Endothelial cell of umbilical vein (primary cell): ENCODE results near the gene S1PR4. TPM values are rescaled to one million over a fixed set of nuclear protein-coding genes. Genes with fewer than 3 reads are reported as not detected.

Source experiments
- BruUV-seq: library from RNA; stranded (reverse); fragments of 400-500 nt; replicated peaks from 2 replicates; lab custom pipeline; 2021; lab: Mats Ljungman, UMichigan
- CTCF ChIA-PET: fragments of 300-600, 350-600 bp; sonication (Branson Sonifier 250); formaldehyde crosslinking; loops from one replicate; lab custom pipeline; 2021; ENCODE audit warnings: antibody characterized with exemption, inconsistent platforms; lab: Charles Lee
- POLR2A ChIA-PET: fragments of 300-600, 350-600 bp; sonication (Branson Sonifier 250); formaldehyde crosslinking; loops from one replicate; lab custom pipeline; 2021; ENCODE audit warnings: antibody characterized with exemption, inconsistent platforms; lab: Charles Lee
- DNase-seq: peaks from one replicate; pipeline ENCODE4 v3.0.0-alpha.2; 2011; ENCODE audit warnings: low read depth, low spot score
- FAIRE-seq: peaks from 2 replicates; lab custom pipeline; 2011; peaks lifted over from hg19 to GRCh38; lab: Jason Lieb, UNC
- H2AFZ ChIP-seq: 2 replicates; pipeline ENCODE4 v1.6.0; 2012; ENCODE audit warnings: low read depth, low read length, control low read depth, inconsistent platforms
- H3K27ac ChIP-seq: 2 replicates; pipeline ENCODE4 v1.5.1; 2011; ENCODE audit warnings: low read depth, mild to moderate bottlenecking, control low read depth, low read length, moderate library complexity; ENCODE audit not compliant: insufficient read depth
- H3K27me3 ChIP-seq, 2 experiments: 2 replicates each; pipeline versions ENCODE4 v1.6.0 to v1.6.1; 2011; ENCODE audit warnings: low read length in 2 of 2, mixed read lengths in 1 of 2; ENCODE audit not compliant: control insufficient read depth in 2 of 2, insufficient read depth in 2 of 2
- H3K36me3 ChIP-seq, 2 experiments: 2 replicates in 1 of 2; 3 replicates in 1 of 2; pipeline ENCODE4 v1.5.1; 2011; ENCODE audit warnings: low read length in 2 of 2, mild to moderate bottlenecking in 1 of 2, moderate library complexity in 1 of 2; ENCODE audit not compliant: control insufficient read depth in 2 of 2, insufficient read depth in 2 of 2; ENCODE audit errors: extremely low read depth in 1 of 2
- H3K4me1 ChIP-seq: 3 replicates; pipeline ENCODE4 v1.5.1; 2011; ENCODE audit warnings: mild to moderate bottlenecking, low read length; ENCODE audit not compliant: control insufficient read depth, insufficient read depth; ENCODE audit errors: extremely low read depth
- H3K4me2 ChIP-seq: 2 replicates; pipeline ENCODE4 v1.6.1; 2011; ENCODE audit warnings: low read length, control low read depth, mixed read lengths; ENCODE audit not compliant: insufficient read depth
- H3K4me3 ChIP-seq, 3 experiments: fragments of 200-600 bp in 1 of 3; sonication (generic), shearing (Covaris generic) in 1 of 3; replicated peaks in 1 of 3; 2 replicates each; pipeline ENCODE4 v1.5.1; 2011 to 2016; ENCODE audit warnings: control low read depth in 3 of 3, low read length in 3 of 3, mild to moderate bottlenecking in 2 of 3, inconsistent platforms in 1 of 3, low read depth in 1 of 3, moderate library complexity in 1 of 3; ENCODE audit not compliant: insufficient read depth in 1 of 3
- H3K79me2 ChIP-seq: 2 replicates; pipeline ENCODE4 v1.6.0; 2012; ENCODE audit warnings: low read length, inconsistent platforms; ENCODE audit not compliant: control insufficient read depth, insufficient read depth
- H3K9ac ChIP-seq: replicated peaks from 2 replicates; pipeline ENCODE3; 2011; ENCODE audit warnings: low read length, control low read depth; ENCODE audit not compliant: insufficient read depth; ENCODE audit errors: extremely low read depth
- H3K9me1 ChIP-seq: replicated peaks from 3 replicates; pipeline ENCODE4 v1.6.0; 2011; ENCODE audit warnings: mild to moderate bottlenecking, low read length; ENCODE audit not compliant: control insufficient read depth, insufficient read depth; ENCODE audit errors: extremely low read depth
- H3K9me3 ChIP-seq: replicated peaks from 2 replicates; pipeline ENCODE4 v1.5.1; 2012; ENCODE audit warnings: low read length, inconsistent platforms; ENCODE audit not compliant: control insufficient read depth, insufficient read depth
- H4K20me1 ChIP-seq: replicated peaks from 2 replicates; pipeline ENCODE3; 2011; ENCODE audit warnings: mild to moderate bottlenecking, low read length; ENCODE audit not compliant: control insufficient read depth, insufficient read depth; ENCODE audit errors: extremely low read depth
- CTCF ChIP-seq, 2 donors: IDR thresholded peaks; 1 replicate in 1 of 2; 2 replicates in 1 of 2; pipeline ENCODE4 v1.5.1; 2011; ENCODE audit warnings: low read length in 2 of 2, mild to moderate bottlenecking in 2 of 2, moderate library complexity in 2 of 2, control low read depth in 1 of 2, inconsistent platforms in 1 of 2, low read depth in 1 of 2; ENCODE audit not compliant: insufficient read depth in 1 of 2; ENCODE audit errors: extremely low read depth in 1 of 2
- EZH2 ChIP-seq: IDR thresholded peaks from 2 replicates; pipeline ENCODE4 v1.6.1; 2012; ENCODE audit warnings: borderline replicate concordance, low read depth, mild to moderate bottlenecking, moderate library complexity, low read length, inconsistent platforms; ENCODE audit not compliant: severe bottlenecking
- FOS ChIP-seq: IDR thresholded peaks from 2 replicates; pipeline ENCODE4 v1.6.1; 2011; ENCODE audit warnings: mild to moderate bottlenecking, low read length, moderate library complexity, borderline replicate concordance; ENCODE audit not compliant: insufficient read depth
- GATA2 ChIP-seq: IDR thresholded peaks from 2 replicates; pipeline ENCODE4 v1.7.0; 2011; ENCODE audit warnings: low read depth, mild to moderate bottlenecking, moderate library complexity, mixed read lengths, low read length; ENCODE audit not compliant: insufficient read length, insufficient read depth
- MYC ChIP-seq: IDR thresholded peaks from one replicate; pipeline ENCODE4 v1.6.1; 2011; ENCODE audit warnings: mild to moderate bottlenecking, low read depth, low read length
- POLR2AphosphoS5 ChIP-seq: IDR thresholded peaks from 2 replicates; pipeline ENCODE4 v1.6.1; 2012; ENCODE audit warnings: low read depth, mild to moderate bottlenecking, control low read depth, low read length, moderate library complexity; ENCODE audit not compliant: insufficient read depth
- dilution Hi-C: fragments of 300-500 bp; cut with MboI; formaldehyde crosslinking; loops from one replicate; pipeline ENCODE4 v1.15.0; 2019; ENCODE audit warnings: low sequenced_read_pairs; ENCODE audit not compliant: extremely low pct_ligation_motif_present
- intact Hi-C: fragments of 100-400 bp; cut with micrococcal nuclease; formaldehyde crosslinking; loops from one replicate; pipeline ENCODE4 v1.10.0; 2022
- polyA plus RNA-seq, 4 experiments: library from polyadenylated mRNA; depleted of rRNA in 3 of 4; stranded (reverse) in 3 of 4; unstranded in 1 of 4; fragments of >200 nt; gene quantifications; 2 replicates each; pipeline versions ENCODE4 v1.2.1 to v1.2.3, GENCODE V29; 2011 to 2012; ENCODE audit warnings: missing spikeins in 1 of 4
- total RNA-seq: library from RNA; stranded (reverse); gene quantifications from 2 replicates; pipeline ENCODE4 v1.2.3, GENCODE V29; 2021

Gene S1PR4
- total and polyA plus RNA-seq, 2 donors (not counting 3 experiments of a cell fraction or from before 2014, with no cell fraction given): 1.7 to 2.5 TPM

- H3K9me1 ChIP-seq: no peaks in the 10 kb centered on the region
- H3K4me2 ChIP-seq: no peak overlapping the region
- no peak overlapping the region for H3K4me3 ChIP-seq
- H3K36me3 ChIP-seq: no peaks in the 10 kb centered on the region
- H3K79me2 ChIP-seq: no peaks in the 10 kb centered on the region
- H3K27me3 ChIP-seq: peaks cover 13 to 15% of the 10 kb centered on the region in 2 experiments
- H3K4me1 ChIP-seq: no peaks in the 10 kb centered on the region
- H3K9me3 ChIP-seq: no peaks in the 10 kb centered on the region
- no TSS peak for BruUV-seq
- FAIRE-seq (no peak), DNase-seq (no peak)
- ChIA-PET POLR2A (interaction anchor here (0.6 kb wide), 1 partner anchor 237 kb away, joined by 3 read pairs; no protein-coding TSS in a partner anchor), CTCF (no interaction called here)
- intact Hi-C loops: no loop called here
- H3K27ac ChIP-seq: no peak overlapping the region
- H4K20me1 ChIP-seq: no peaks in the 10 kb centered on the region
- H2AFZ ChIP-seq: no peak overlapping the region
- no peak overlapping the region for H3K9ac ChIP-seq
- TF ChIP-seq POLR2AphosphoS5: no peak
- no peak for TF ChIP-seq FOS
- TF ChIP-seq MYC: no peak
- TF ChIP-seq GATA2: no peak
- dilution Hi-C loops: no loop called here
These were observed 44.1 kb downstream of the S1PR4 start for GRCh38 chr19:3222709-3223108.

GRCh38 chr19:3224346-3225168, 46.0 kb downstream of the S1PR4 start, which contains the start of gene CELF5:
CELF5 (plus strand) TSS chr19:3224661; CDS start chr19:3224740, 79 bp downstream.
- DNase-seq (no peak), FAIRE-seq (no peak)
- intact Hi-C loops: no loop called here
- no peak within 1 kb of the TSS for H3K9ac ChIP-seq
- no peak for TF ChIP-seq MYC
- peak; percentile 79 for TF ChIP-seq EZH2
- TF ChIP-seq CTCF (IDR thresholded peaks at IDR 0.05; ENCODE audit: extremely low read depth in 1 of 2, insufficient read depth in 1 of 2, low read depth in 1 of 2, low read length in 2 of 2): peak; percentile 27 to 50
- no peaks in the 10 kb centered on the region for H3K4me1 ChIP-seq
- H3K79me2 ChIP-seq: no peaks in the 10 kb centered on the region
- H3K4me2 ChIP-seq: no peak within 1 kb of the TSS
- no peaks in the 10 kb centered on the region for H3K9me3 ChIP-seq
- H3K36me3 ChIP-seq: no peaks in the 10 kb centered on the region
- H2AFZ ChIP-seq: no peak within 1 kb of the TSS
- dilution Hi-C loops: no loop called here
- no peaks in the 10 kb centered on the region for H3K9me1 ChIP-seq
- no TSS peak for BruUV-seq
- H3K27ac ChIP-seq: no peak within 1 kb of the TSS
- ChIA-PET POLR2A (no interaction called here), CTCF (interaction anchor here (0.6 to 1.3 kb wide), 8 partner anchors 9 to 274 kb away, joined by 3 to 10 read pairs (median 4); no protein-coding TSS in a partner anchor)
- H4K20me1 ChIP-seq: no peaks in the 10 kb centered on the region
- H3K27me3 ChIP-seq: peaks cover 19 to 21% of the 10 kb centered on the region in 2 experiments
- H3K4me3 ChIP-seq: no peak within 1 kb of the TSS
